Liver (tissue), 9 donors: Measurements from ENCODE around the gene ZXDC. TPM values are rescaled to one million over a fixed set of nuclear protein-coding genes. Genes with fewer than 3 reads are reported as not detected.

Experiments
- DNase-seq: peaks from one replicate; pipeline ENCODE4 v3.0.0-alpha.2; 2017; ENCODE audit warnings: low spot score
- H3K27ac ChIP-seq, 2 donors: one replicate each; pipeline ENCODE4 v1.7.0; 2013; ENCODE audit warnings: inconsistent platforms in 2 of 2, low read length in 2 of 2, control low read depth in 1 of 2, low read depth in 1 of 2, mild to moderate bottlenecking in 1 of 2
- H3K27me3 ChIP-seq, 4 donors: one replicate each; pipeline versions ENCODE4 v1.6.1 to v1.7.0; 2013; ENCODE audit warnings: low read length in 3 of 4, inconsistent platforms in 1 of 4, mild to moderate bottlenecking in 1 of 4, moderate library complexity in 1 of 4; ENCODE audit not compliant: control insufficient read depth in 4 of 4, insufficient read depth in 4 of 4
- H3K36me3 ChIP-seq, 4 donors: one replicate each; pipeline versions ENCODE4 v1.6.1 to v1.7.0; 2013; ENCODE audit warnings: low read length in 3 of 4, mild to moderate bottlenecking in 3 of 4, low read depth in 1 of 4, moderate library complexity in 1 of 4; ENCODE audit not compliant: control insufficient read depth in 4 of 4, insufficient read depth in 3 of 4
- H3K4me1 ChIP-seq, 4 donors: one replicate each; pipeline versions ENCODE4 v1.6.1 to v1.7.0; 2013; ENCODE audit warnings: low read length in 3 of 4, mild to moderate bottlenecking in 3 of 4, moderate library complexity in 1 of 4; ENCODE audit not compliant: control insufficient read depth in 4 of 4, insufficient read depth in 4 of 4
- H3K4me3 ChIP-seq, 3 donors: one replicate each; pipeline versions ENCODE4 v1.6.1 to v1.7.0; 2013; ENCODE audit warnings: low read length in 3 of 3, control low read depth in 1 of 3, low read depth in 1 of 3, mild to moderate bottlenecking in 1 of 3
- H3K9ac ChIP-seq, 2 donors: one replicate each; pipeline ENCODE4 v1.7.0; 2013; ENCODE audit warnings: low read length in 2 of 2, mild to moderate bottlenecking in 2 of 2, moderate library complexity in 2 of 2, control low read depth in 1 of 2, low read depth in 1 of 2
- H3K9me3 ChIP-seq, 4 donors: one replicate each; pipeline versions ENCODE4 v1.6.1 to v1.7.0; 2013; ENCODE audit warnings: low read length in 3 of 4; ENCODE audit not compliant: control insufficient read depth in 4 of 4
- ATF3 ChIP-seq: IDR thresholded peaks from 2 replicates; pipeline ENCODE4 v1.6.1; 2016; ENCODE audit warnings: antibody characterized with exemption
- CTCF ChIP-seq: fragments of 150-350 bp; IDR thresholded peaks from 2 replicates; pipeline ENCODE4 v1.5.1; 2017; ENCODE audit warnings: improper control_type of control experiment, low read depth, low read length; ENCODE audit not compliant: missing input control
- EGR1 ChIP-seq, 2 donors: IDR thresholded peaks; 2 replicates each; pipeline ENCODE4 v1.6.1; 2016 to 2018; ENCODE audit warnings: antibody characterized with exemption in 2 of 2, low read depth in 2 of 2
- FOXA1 ChIP-seq: IDR thresholded peaks from 2 replicates; pipeline ENCODE4 v1.6.1; 2016; ENCODE audit warnings: antibody characterized with exemption
- FOXA2 ChIP-seq: IDR thresholded peaks from 2 replicates; pipeline ENCODE4 v1.6.1; 2016; ENCODE audit warnings: antibody characterized with exemption
- GABPA ChIP-seq, 2 donors: IDR thresholded peaks in 1 of 2; conservative IDR thresholded peaks in 1 of 2; 2 replicates each; pipeline ENCODE4 v1.6.1; 2016; ENCODE audit warnings: antibody characterized with exemption in 2 of 2, mild to moderate bottlenecking in 1 of 2, moderate library complexity in 1 of 2
- HNF4A ChIP-seq, 2 donors: conservative IDR thresholded peaks; 2 replicates each; pipeline ENCODE4 v1.6.1; 2016; ENCODE audit warnings: antibody characterized with exemption in 2 of 2, mild to moderate bottlenecking in 2 of 2
- HNF4G ChIP-seq: IDR thresholded peaks from 2 replicates; pipeline ENCODE4 v1.6.1; 2016; ENCODE audit warnings: antibody characterized with exemption
- JUND ChIP-seq, 2 donors: IDR thresholded peaks; 2 replicates each; pipeline ENCODE4 v1.6.1; 2016; ENCODE audit warnings: antibody characterized with exemption in 2 of 2
- NR2F2 ChIP-seq: IDR thresholded peaks from 2 replicates; pipeline ENCODE4 v1.6.1; 2016; ENCODE audit warnings: antibody characterized with exemption
- RAD21 ChIP-seq, 2 donors: IDR thresholded peaks; 2 replicates each; pipeline ENCODE4 v1.6.1; 2016; ENCODE audit warnings: antibody characterized with exemption in 2 of 2, mild to moderate bottlenecking in 2 of 2
- REST ChIP-seq: IDR thresholded peaks from 2 replicates; pipeline ENCODE4 v1.6.1; 2016; ENCODE audit warnings: antibody characterized with exemption, mild to moderate bottlenecking
- RXRA ChIP-seq, 2 donors: IDR thresholded peaks; 2 replicates each; pipeline ENCODE4 v1.6.1; 2017 to 2018; ENCODE audit warnings: antibody characterized with exemption in 2 of 2, mild to moderate bottlenecking in 1 of 2
- SP1 ChIP-seq: IDR thresholded peaks from 2 replicates; pipeline ENCODE4 v1.6.1; 2018; ENCODE audit warnings: antibody characterized with exemption, mild to moderate bottlenecking
- YY1 ChIP-seq: IDR thresholded peaks from 2 replicates; pipeline ENCODE4 v1.6.1; 2016; ENCODE audit warnings: antibody characterized with exemption, mild to moderate bottlenecking
- ZBTB33 ChIP-seq: IDR thresholded peaks from 2 replicates; pipeline ENCODE4 v1.6.1; 2016; ENCODE audit warnings: antibody characterized with exemption
- WGBS: extraction: QIAGEN DNeasy Blood & Tissue Kit; methylation state at CpG from one replicate; pipeline ENCODE4 v1.1.7; 2013; 5-methylcytosine and 5-hydroxymethylcytosine counted together
- polyA plus RNA-seq, 2 donors: library from polyadenylated mRNA; stranded (reverse) in 1 of 2; unstranded in 1 of 2; fragments of 200-250 nt in 1 of 2; fragments of >200 nt in 1 of 2; fragmentation: Nextera tagmentation in 1 of 2; extraction: Ambion mirVana in 1 of 2; gene quantifications; one replicate each; pipeline versions ENCODE4 v1.2.1 to v1.2.3, GENCODE V29; 2013 to 2015
- total RNA-seq, 2 donors: library from RNA; depleted of rRNA; stranded (reverse); fragments of >200 nt; gene quantifications; one replicate each; pipeline ENCODE4 v1.2.3, GENCODE V29; 2014
- donor health status: healthy.
- donor health status: healthy.
- donor health status: healthy.
- donor health status: healthy.
- donor health status: healthy.

The ZXDC gene
- total RNA-seq (10 to 100 TPM; 17.2 to 42.3 TPM), polyA plus RNA-seq (10 to 100 TPM in 1 of 2 donors, 1 to 10 TPM in 1; 7.0 to 10.5 TPM)

GRCh38 chr3:126475413-126476114 is at the start of gene ZXDC:
Gene ZXDC, minus strand, starts transcription at chr3:126475891. Its CDS starts 26 bp downstream, at chr3:126475865.
- TF ChIP-seq YY1 (peak; percentile 66), FOXA1 (no peak), RXRA (IDR thresholded peaks at IDR 0.05) (no peak), SP1 (no peak), RAD21 (IDR thresholded peaks at IDR 0.05) (peak in 1 of 2 donors; percentile 22), JUND (IDR thresholded peaks at IDR 0.05) (no peak), CTCF (peak; percentile 37), GABPA (IDR thresholded peaks at IDR 0.05 in 1 of 2, conservative IDR thresholded peaks at IDR 0.05 in 1 of 2) (no peak), ATF3 (no peak), NR2F2 (no peak), FOXA2 (no peak), ZBTB33 (no peak), REST (no peak), EGR1 (IDR thresholded peaks at IDR 0.05; ENCODE audit: low read depth in 2 of 2) (no peak), HNF4G (no peak), HNF4A (conservative IDR thresholded peaks at IDR 0.05) (no peak)
- DNase-seq = peak; percentile 93
- under 1% methylated on average over 112 of the region's 112 CpGs for WGBS
- Histone ChIP-seq H3K9me3 (no peaks in the 10 kb centered on the region), H3K27me3 (no peaks in the 10 kb centered on the region), H3K4me3 (peak within 1 kb of the TSS; percentile 70 to 89 (median 85)), H3K4me1 (peaks cover 0 to 43% (median 26%) of the 10 kb centered on the region in 4 donors), H3K27ac (peak within 1 kb of the TSS; percentile 95), H3K9ac (peak within 1 kb of the TSS; percentile 72 to 95), H3K36me3 (peaks cover 2 to 8% (median 5%) of the 10 kb centered on the region in 4 donors)
